Epithelial cell of proximal tubule (primary cell): ENCODE data around the gene NTM. TPM values are rescaled to one million over a fixed set of nuclear protein-coding genes. Genes with fewer than 3 reads are reported as not detected.

Experiments used
- DNase-seq: peaks from one replicate; pipeline ENCODE4 v3.0.0-alpha.2; 2011; ENCODE audit warnings: low read depth
- H3K4me3 ChIP-seq: 2 replicates; pipeline ENCODE4 v1.5.1; 2011; ENCODE audit warnings: low read depth, mild to moderate bottlenecking, low read length
- CTCF ChIP-seq: conservative IDR thresholded peaks from 2 replicates; pipeline ENCODE4 v1.5.1; 2012; ENCODE audit warnings: low read depth, mild to moderate bottlenecking, low read length
- total RNA-seq: library from RNA; depleted of rRNA; stranded (reverse); fragments of >200 nt; gene quantifications from 2 replicates; pipeline ENCODE4 v1.2.3, GENCODE V29; 2015

The NTM gene
- total RNA-seq, 1 donor from 2014 or later: 5.3 TPM

- no peak for TF ChIP-seq CTCF
- no peak for DNase-seq
- no peak overlapping the region for H3K4me3 ChIP-seq
These were observed 850.1 kb downstream of the NTM start for GRCh38 chr11:132220474-132220873.

GRCh38 chr11:132222345-132222744, 851.9 kb downstream of the NTM start:
- no peak for DNase-seq
- H3K4me3 ChIP-seq: no peak overlapping the region
- no peak for TF ChIP-seq CTCF

GRCh38 chr11:132226522-132226921, 856.1 kb downstream of the NTM start:
- TF ChIP-seq CTCF: no peak
- H3K4me3 ChIP-seq: no peak overlapping the region
- no peak for DNase-seq

DNA sequence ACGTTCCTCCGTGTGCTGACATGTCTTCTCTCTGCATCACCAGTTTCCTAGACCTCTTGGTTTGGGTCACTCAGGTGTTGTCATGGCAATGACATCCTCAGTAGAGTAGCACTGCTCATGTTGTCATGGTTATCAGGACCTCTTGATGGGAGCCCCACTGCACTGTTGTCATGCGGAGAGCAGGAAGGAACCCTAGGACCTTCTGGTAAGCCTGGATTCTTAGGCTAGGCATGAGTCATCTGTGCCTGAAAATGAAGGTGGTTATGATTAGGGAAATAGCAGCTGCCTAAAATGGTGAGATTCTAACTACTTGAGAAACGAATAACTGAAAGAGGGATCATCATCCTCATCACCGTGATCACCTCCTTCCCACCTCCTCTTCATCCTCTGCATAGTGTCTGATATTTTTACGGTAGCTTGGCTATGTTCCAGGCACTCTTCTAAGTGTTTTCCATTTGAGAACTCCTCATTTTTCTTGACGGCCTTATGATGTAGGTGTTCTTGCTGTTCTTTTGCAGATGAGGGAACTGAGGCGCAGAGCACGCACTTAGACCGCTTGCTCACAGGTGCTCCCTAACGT, 858.4 kb downstream of the NTM start:
- H3K4me3 ChIP-seq: no peak overlapping the region
- no peak for TF ChIP-seq CTCF
- DNase-seq: no peak

DNA sequence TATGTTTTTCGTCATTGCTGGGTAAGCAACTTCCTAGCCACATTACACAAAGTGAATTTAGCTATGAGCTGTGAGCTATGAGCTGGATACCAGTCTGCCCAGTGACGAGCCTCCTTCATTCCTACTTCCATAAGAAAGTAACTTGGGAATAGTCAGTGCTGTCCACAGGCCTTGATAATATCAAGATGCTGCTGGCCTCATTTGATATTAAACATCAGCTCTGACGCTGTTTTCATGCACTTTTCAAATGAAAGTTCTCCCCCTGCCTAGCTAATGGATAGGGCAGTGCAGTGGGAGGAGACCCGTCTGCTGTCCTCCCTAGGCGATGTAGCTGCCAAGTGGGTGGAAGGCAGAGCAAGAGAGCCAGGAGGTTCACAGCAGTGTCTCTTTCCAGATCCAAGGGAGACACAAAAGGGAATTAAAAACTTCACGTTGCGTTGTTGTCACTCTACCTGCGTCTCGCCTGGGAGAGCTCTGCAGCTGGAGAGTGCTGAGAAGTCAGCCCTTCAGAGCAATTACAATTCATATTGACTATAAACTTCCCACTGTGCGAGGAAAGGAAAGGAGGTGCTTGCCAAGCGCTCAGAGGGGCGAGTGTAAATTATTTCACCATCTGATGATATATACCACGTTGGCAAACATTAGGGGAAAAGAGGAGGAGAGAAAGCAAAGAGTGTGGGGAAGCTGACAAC, 861.4 kb downstream of the NTM start:
- TF ChIP-seq CTCF: no peak
- H3K4me3 ChIP-seq: no peak overlapping the region
- no peak for DNase-seq

DNA sequence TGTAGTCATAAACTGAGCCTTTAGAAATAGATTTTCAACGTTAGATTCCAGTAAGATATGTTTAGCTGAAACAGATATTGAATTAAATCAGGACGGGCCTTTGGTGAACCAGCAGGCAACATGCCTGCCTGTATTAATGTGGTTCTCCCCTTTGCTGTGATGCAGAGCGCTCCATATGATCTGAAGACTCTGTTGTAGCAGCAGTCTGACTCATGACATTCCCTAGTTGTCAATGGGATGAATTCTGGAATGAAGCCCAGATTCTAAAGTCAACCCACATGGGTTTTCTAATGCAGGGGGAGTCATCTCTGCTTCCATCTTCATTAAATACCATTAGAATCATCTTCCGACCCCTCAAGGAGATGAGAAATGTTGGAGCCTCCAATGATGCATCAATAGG, 864.5 kb downstream of the NTM start:
- no peak overlapping the region for H3K4me3 ChIP-seq
- DNase-seq: no peak
- no peak for TF ChIP-seq CTCF

- no peak for TF ChIP-seq CTCF
- H3K4me3 ChIP-seq: no peak overlapping the region
- DNase-seq: no peak
These were observed 867.4 kb downstream of the NTM start for GRCh38 chr11:132237781-132238180.
